ENCODE measurements around the gene ECEL1.

Gene ECEL1

GRCh38 chr2:232527905-232528470 is 40.4 kb upstream of the ECEL1 start:
- Histone ChIP-seq H3K36me3 (ENCODE audit: control insufficient read depth in 1 of 2, insufficient read depth in 2 of 2, low read length in 2 of 2) (no peaks in the 10 kb centered on the region), H3K4me3 (ENCODE audit: low read depth in 1 of 2, low read length in 2 of 2) (no peak overlapping the region), H3K4me1 (ENCODE audit: control insufficient read depth in 1 of 2, insufficient read depth in 2 of 2, low read length in 2 of 2) (peaks cover 0 to 15% of the 10 kb centered on the region in 2 donors), H3K27me3 (ENCODE audit: low read depth, low read length) (peaks cover 15% of the 10 kb centered on the region), H3K27ac (ENCODE audit: low read length) (no peak overlapping the region), H3K9me3 (ENCODE audit: control insufficient read depth in 1 of 2, low read length in 2 of 2) (no peaks in the 10 kb centered on the region)

GRCh38 chr2:232526372-232526941 is 38.8 kb upstream of the ECEL1 start:
- Histone ChIP-seq H3K27me3 (ENCODE audit: low read depth, low read length) (peaks cover 19% of the 10 kb centered on the region), H3K27ac (ENCODE audit: low read length) (no peak overlapping the region), H3K4me1 (ENCODE audit: control insufficient read depth in 1 of 2, insufficient read depth in 2 of 2, low read length in 2 of 2) (peaks cover 0 to 28% of the 10 kb centered on the region in 2 donors), H3K4me3 (ENCODE audit: low read depth in 1 of 2, low read length in 2 of 2) (no peak overlapping the region), H3K36me3 (ENCODE audit: control insufficient read depth in 1 of 2, insufficient read depth in 2 of 2, low read length in 2 of 2) (no peaks in the 10 kb centered on the region), H3K9me3 (ENCODE audit: control insufficient read depth in 1 of 2, low read length in 2 of 2) (no peaks in the 10 kb centered on the region)

GRCh38 chr2:232525791-232526371 is 38.2 kb upstream of the ECEL1 start, which contains the start of gene CHRND:
TSS of gene CHRND (plus strand) at chr2:232526160. CDS start at chr2:232526216, 56 bp downstream.
- peaks cover 0 to 28% of the 10 kb centered on the region in 2 donors for H3K4me1 ChIP-seq (ENCODE audit: control insufficient read depth in 1 of 2, insufficient read depth in 2 of 2, low read length in 2 of 2)
- no peaks in the 10 kb centered on the region for H3K9me3 ChIP-seq (ENCODE audit: control insufficient read depth in 1 of 2, low read length in 2 of 2)
- no peaks in the 10 kb centered on the region for H3K36me3 ChIP-seq (ENCODE audit: control insufficient read depth in 1 of 2, insufficient read depth in 2 of 2, low read length in 2 of 2)
- H3K4me3 ChIP-seq (ENCODE audit: low read depth in 1 of 2, low read length in 2 of 2), result no peak within 1 kb of the TSS
- H3K27me3 ChIP-seq (ENCODE audit: low read depth, low read length), result peaks cover 19% of the 10 kb centered on the region
- H3K27ac ChIP-seq (ENCODE audit: low read length), result no peak within 1 kb of the TSS

GRCh38 chr2:232525199-232525598 is 37.6 kb upstream of the ECEL1 start:
- Histone ChIP-seq H3K4me1 (ENCODE audit: control insufficient read depth in 1 of 2, insufficient read depth in 2 of 2, low read length in 2 of 2) (peaks cover 0 to 28% of the 10 kb centered on the region in 2 donors), H3K36me3 (ENCODE audit: control insufficient read depth in 1 of 2, insufficient read depth in 2 of 2, low read length in 2 of 2) (no peaks in the 10 kb centered on the region), H3K9me3 (ENCODE audit: control insufficient read depth in 1 of 2, low read length in 2 of 2) (no peaks in the 10 kb centered on the region), H3K4me3 (ENCODE audit: low read depth in 1 of 2, low read length in 2 of 2) (no peak overlapping the region), H3K27ac (ENCODE audit: low read length) (no peak overlapping the region), H3K27me3 (ENCODE audit: low read depth, low read length) (peaks cover 16% of the 10 kb centered on the region)

GRCh38 chr2:232524771-232525170 is 37.1 kb upstream of the ECEL1 start:
- Histone ChIP-seq H3K27me3 (ENCODE audit: low read depth, low read length) (peaks cover 14% of the 10 kb centered on the region), H3K4me1 (ENCODE audit: control insufficient read depth in 1 of 2, insufficient read depth in 2 of 2, low read length in 2 of 2) (peaks cover 0 to 28% of the 10 kb centered on the region in 2 donors), H3K4me3 (ENCODE audit: low read depth in 1 of 2, low read length in 2 of 2) (no peak overlapping the region), H3K36me3 (ENCODE audit: control insufficient read depth in 1 of 2, insufficient read depth in 2 of 2, low read length in 2 of 2) (no peaks in the 10 kb centered on the region), H3K9me3 (ENCODE audit: control insufficient read depth in 1 of 2, low read length in 2 of 2) (no peaks in the 10 kb centered on the region), H3K27ac (ENCODE audit: low read length) (no peak overlapping the region)

GRCh38 chr2:232523682-232524597 is 36.3 kb upstream of the ECEL1 start:
- Histone ChIP-seq H3K4me3 (ENCODE audit: low read depth in 1 of 2, low read length in 2 of 2) (peak overlapping the region in 1 of 2 donors; percentile 44), H3K27ac (ENCODE audit: low read length) (no peak overlapping the region)

GRCh38 chr2:232523402-232523681 is 35.7 kb upstream of the ECEL1 start:
- Histone ChIP-seq H3K27me3 (ENCODE audit: low read depth, low read length) (peaks cover 14% of the 10 kb centered on the region), H3K27ac (ENCODE audit: low read length) (no peak overlapping the region), H3K9me3 (ENCODE audit: control insufficient read depth in 1 of 2, low read length in 2 of 2) (no peaks in the 10 kb centered on the region), H3K4me1 (ENCODE audit: control insufficient read depth in 1 of 2, insufficient read depth in 2 of 2, low read length in 2 of 2) (peaks cover 0 to 28% of the 10 kb centered on the region in 2 donors), H3K36me3 (ENCODE audit: control insufficient read depth in 1 of 2, insufficient read depth in 2 of 2, low read length in 2 of 2) (no peaks in the 10 kb centered on the region), H3K4me3 (ENCODE audit: low read depth in 1 of 2, low read length in 2 of 2) (peak overlapping the region in 1 of 2 donors; percentile 44)

More at GRCh38 chr2:232523682-232524597, 36.3 kb upstream of the ECEL1 start:
- no peaks in the 10 kb centered on the region for H3K9me3 ChIP-seq (ENCODE audit: control insufficient read depth in 1 of 2, low read length in 2 of 2)
- no peaks in the 10 kb centered on the region for H3K36me3 ChIP-seq (ENCODE audit: control insufficient read depth in 1 of 2, insufficient read depth in 2 of 2, low read length in 2 of 2)
- peaks cover 0 to 28% of the 10 kb centered on the region in 2 donors for H3K4me1 ChIP-seq (ENCODE audit: control insufficient read depth in 1 of 2, insufficient read depth in 2 of 2, low read length in 2 of 2)
- H3K27me3 ChIP-seq (ENCODE audit: low read depth, low read length), result peaks cover 14% of the 10 kb centered on the region

- H3K9me3 ChIP-seq (ENCODE audit: control insufficient read depth in 1 of 2, low read length in 2 of 2), result no peaks in the 10 kb centered on the region
- H3K4me1 ChIP-seq (ENCODE audit: control insufficient read depth in 1 of 2, insufficient read depth in 2 of 2, low read length in 2 of 2), result peaks cover 0 to 28% of the 10 kb centered on the region in 2 donors
- peak overlapping the region in 1 of 2 donors; percentile 56 for H3K4me3 ChIP-seq (ENCODE audit: low read depth in 1 of 2, low read length in 2 of 2)
- H3K27ac ChIP-seq (ENCODE audit: low read length), result no peak overlapping the region
- peaks cover 14% of the 10 kb centered on the region for H3K27me3 ChIP-seq (ENCODE audit: low read depth, low read length)
- no peaks in the 10 kb centered on the region for H3K36me3 ChIP-seq (ENCODE audit: control insufficient read depth in 1 of 2, insufficient read depth in 2 of 2, low read length in 2 of 2)
These were observed 35.2 kb upstream of the ECEL1 start for GRCh38 chr2:232522623-232523401.

- Histone ChIP-seq H3K36me3 (ENCODE audit: control insufficient read depth in 1 of 2, insufficient read depth in 2 of 2, low read length in 2 of 2) (no peaks in the 10 kb centered on the region), H3K9me3 (ENCODE audit: control insufficient read depth in 1 of 2, low read length in 2 of 2) (no peaks in the 10 kb centered on the region), H3K27ac (ENCODE audit: low read length) (no peak overlapping the region), H3K4me3 (ENCODE audit: low read depth in 1 of 2, low read length in 2 of 2) (peak overlapping the region in 1 of 2 donors; percentile 56), H3K27me3 (ENCODE audit: low read depth, low read length) (peaks cover 14% of the 10 kb centered on the region), H3K4me1 (ENCODE audit: control insufficient read depth in 1 of 2, insufficient read depth in 2 of 2, low read length in 2 of 2) (peaks cover 0 to 28% of the 10 kb centered on the region in 2 donors)
These were observed 34.5 kb upstream of the ECEL1 start for GRCh38 chr2:232521959-232522622.

GRCh38 chr2:232521098-232521497 is 33.5 kb upstream of the ECEL1 start:
- no peak overlapping the region for H3K27ac ChIP-seq (ENCODE audit: low read length)
- H3K4me1 ChIP-seq (ENCODE audit: control insufficient read depth in 1 of 2, insufficient read depth in 2 of 2, low read length in 2 of 2), result peaks cover 0 to 28% of the 10 kb centered on the region in 2 donors
- no peaks in the 10 kb centered on the region for H3K9me3 ChIP-seq (ENCODE audit: control insufficient read depth in 1 of 2, low read length in 2 of 2)
- no peaks in the 10 kb centered on the region for H3K36me3 ChIP-seq (ENCODE audit: control insufficient read depth in 1 of 2, insufficient read depth in 2 of 2, low read length in 2 of 2)
- peaks cover 14% of the 10 kb centered on the region for H3K27me3 ChIP-seq (ENCODE audit: low read depth, low read length)
- no peak overlapping the region for H3K4me3 ChIP-seq (ENCODE audit: low read depth in 1 of 2, low read length in 2 of 2)
